Measurements from ENCODE around the gene SHH.

SHH gene

GRCh38 chr7:155764438-155764793 is 47.8 kb downstream of the SHH start:
- DNase-seq (ENCODE audit: low spot score) = no peak

- peak; percentile 40 for DNase-seq (ENCODE audit: low spot score)
These were observed 48.4 kb downstream of the SHH start for GRCh38 chr7:155763691-155764437.

GRCh38 chr7:155763122-155763521 is 49.1 kb downstream of the SHH start:
- no peak for DNase-seq (ENCODE audit: low spot score)

- no peak for DNase-seq (ENCODE audit: low spot score)
These were observed 49.6 kb downstream of the SHH start for GRCh38 chr7:155762655-155763054.

- DNase-seq (ENCODE audit: low spot score) = no peak
These were observed 50.2 kb downstream of the SHH start for GRCh38 chr7:155762036-155762435.

- DNase-seq (ENCODE audit: low spot score) = no peak
These were observed 51.1 kb downstream of the SHH start for GRCh38 chr7:155761162-155761561.

GRCh38 chr7:155759740-155760430 is 52.4 kb downstream of the SHH start:
- no peak for DNase-seq (ENCODE audit: low spot score)

GRCh38 chr7:155758348-155758747 is 53.9 kb downstream of the SHH start:
- no peak for DNase-seq (ENCODE audit: low spot score)

- DNase-seq (ENCODE audit: low spot score) = no peak
These were observed 55.9 kb downstream of the SHH start for GRCh38 chr7:155756322-155756721.

- no peak for DNase-seq (ENCODE audit: low spot score)
These were observed 57.2 kb downstream of the SHH start for GRCh38 chr7:155755026-155755425.

GRCh38 chr7:155754165-155754564 is 58.1 kb downstream of the SHH start:
- DNase-seq (ENCODE audit: low spot score) = no peak

- no peak for DNase-seq (ENCODE audit: low spot score)
These were observed 58.8 kb downstream of the SHH start for GRCh38 chr7:155753446-155753965.

GRCh38 chr7:155752756-155753445 is 59.4 kb downstream of the SHH start:
- no peak for DNase-seq (ENCODE audit: low spot score)

- no peak for DNase-seq (ENCODE audit: low spot score)
These were observed 60.9 kb downstream of the SHH start for GRCh38 chr7:155751409-155751808.

GRCh38 chr7:155750255-155751125 is 61.8 kb downstream of the SHH start:
- no peak for DNase-seq (ENCODE audit: low spot score)
